Stomach (tissue), 9 donors: ENCODE data around the gene CYTH3. TPM values are rescaled to one million over a fixed set of nuclear protein-coding genes. Genes with fewer than 3 reads are reported as not detected.

Experiments
- DNase-seq, 2 donors: peaks; one replicate each; pipeline versions ENCODE4 v3.0.0 to v3.0.0-alpha.2; 2013 to 2019
- H3K27ac ChIP-seq, 5 donors: fragments of 200-600 bp in 4 of 5; sonication (generic) in 4 of 5; one replicate each; pipeline ENCODE4 v1.5.1; 2013 to 2019; ENCODE audit warnings: mild to moderate bottlenecking in 1 of 5, moderate library complexity in 1 of 5
- H3K27me3 ChIP-seq, 3 donors: fragments of 200-600 bp; sonication (generic); one replicate each; pipeline ENCODE4 v1.5.1; 2017 to 2019; ENCODE audit warnings: mixed run types in 1 of 3
- H3K36me3 ChIP-seq, 4 donors: fragments of 200-600 bp; sonication (generic); 1 replicate in 3 of 4; 2 replicates in 1 of 4; pipeline ENCODE4 v1.5.1; 2016 to 2019
- H3K4me1 ChIP-seq, 4 donors: fragments of 200-600 bp; sonication (generic); one replicate each; pipeline ENCODE4 v1.5.1; 2016 to 2019
- H3K4me3 ChIP-seq, 4 donors: fragments of 200-600 bp; sonication (generic) in 3 of 4; one replicate each; pipeline ENCODE4 v1.5.1; 2016 to 2019; ENCODE audit warnings: mild to moderate bottlenecking in 1 of 4
- H3K9me3 ChIP-seq, 4 donors: fragments of 200-600 bp; sonication (generic); one replicate each; pipeline ENCODE4 v1.5.1; 2016 to 2019
- CTCF ChIP-seq, 7 experiments: fragments of 450-650 bp in 4 of 7; fragments of 200-600 bp in 3 of 7; sonication (generic) in 3 of 7; IDR thresholded peaks; one replicate each; pipeline ENCODE4 v1.5.1; 2016 to 2019; ENCODE audit warnings: antibody characterized with exemption in 7 of 7, control low read depth in 2 of 7, mild to moderate bottlenecking in 1 of 7
- EP300 ChIP-seq: sonication (generic); formaldehyde crosslinking; IDR thresholded peaks from one replicate; pipeline ENCODE4 v1.6.1; 2017; ENCODE audit warnings: antibody characterized with exemption
- POLR2A ChIP-seq, 4 donors: fragments of 450-650 bp; IDR thresholded peaks; one replicate each; pipeline ENCODE4 v1.6.1; 2016; ENCODE audit warnings: antibody characterized with exemption in 4 of 4, control low read depth in 2 of 4, mild to moderate bottlenecking in 1 of 4, moderate library complexity in 1 of 4
- POLR2AphosphoS5 ChIP-seq, 3 donors: sonication (generic); formaldehyde crosslinking; IDR thresholded peaks; one replicate each; pipeline ENCODE4 v1.6.1; 2016; ENCODE audit warnings: antibody characterized with exemption in 3 of 3
- WGBS, 5 donors: extraction: QIAGEN DNeasy Blood & Tissue Kit in 3 of 5; methylation state at CpG; one replicate each; pipeline versions ENCODE4 v1.1.5 to v1.1.7; 2013 to 2018; 5-methylcytosine and 5-hydroxymethylcytosine counted together
- intact Hi-C: fragments of 100-400 bp; cut with DNase I; formaldehyde crosslinking; loops from one replicate; pipeline ENCODE4 v1.15.1; 2023; ENCODE audit warnings: low total_unique reads
- polyA plus RNA-seq, 3 donors: library from polyadenylated mRNA; stranded (reverse); fragments of 200-250 nt; gene quantifications; one replicate each; pipeline ENCODE4 v1.2.3, GENCODE V29; 2013
- total RNA-seq, 5 donors: library from RNA; depleted of rRNA; stranded (reverse); fragments of >200 nt; gene quantifications; one replicate each; pipeline versions ENCODE4 v1.1.0 to v1.2.3, GENCODE V29; 2014 to 2016
- donor health status: healthy with polysubstance abuse.
- donor health status: Bipolar disorder and iron deficiency.
- donor health status: healthy.

Gene CYTH3
- total and polyA plus RNA-seq, 8 donors = 5.1 to 33.8 (median 16.1) TPM

GRCh38 chr7:6149996-6150395, 122.4 kb downstream of the CYTH3 start:
- WGBS, 5 donors = 87 to 91% (median 90%) methylated on average over 14 to 19 of the region's 19 CpGs
- peaks cover 75 to 100% (median 100%) of the 10 kb centered on the region in 4 donors for H3K36me3 ChIP-seq
- no peaks in the 10 kb centered on the region for H3K9me3 ChIP-seq
- TF ChIP-seq CTCF (IDR thresholded peaks at IDR 0.05) (no peak), POLR2AphosphoS5 (IDR thresholded peaks at IDR 0.05) (no peak), POLR2A (IDR thresholded peaks at IDR 0.05) (no peak), EP300 (no peak)
- H3K4me1 ChIP-seq = no peaks in the 10 kb centered on the region
- DNase-seq = no peak
- intact Hi-C loops = no loop called here
- no peaks in the 10 kb centered on the region for H3K27me3 ChIP-seq
- no peak overlapping the region for H3K27ac ChIP-seq
- no peak overlapping the region for H3K4me3 ChIP-seq

DNA sequence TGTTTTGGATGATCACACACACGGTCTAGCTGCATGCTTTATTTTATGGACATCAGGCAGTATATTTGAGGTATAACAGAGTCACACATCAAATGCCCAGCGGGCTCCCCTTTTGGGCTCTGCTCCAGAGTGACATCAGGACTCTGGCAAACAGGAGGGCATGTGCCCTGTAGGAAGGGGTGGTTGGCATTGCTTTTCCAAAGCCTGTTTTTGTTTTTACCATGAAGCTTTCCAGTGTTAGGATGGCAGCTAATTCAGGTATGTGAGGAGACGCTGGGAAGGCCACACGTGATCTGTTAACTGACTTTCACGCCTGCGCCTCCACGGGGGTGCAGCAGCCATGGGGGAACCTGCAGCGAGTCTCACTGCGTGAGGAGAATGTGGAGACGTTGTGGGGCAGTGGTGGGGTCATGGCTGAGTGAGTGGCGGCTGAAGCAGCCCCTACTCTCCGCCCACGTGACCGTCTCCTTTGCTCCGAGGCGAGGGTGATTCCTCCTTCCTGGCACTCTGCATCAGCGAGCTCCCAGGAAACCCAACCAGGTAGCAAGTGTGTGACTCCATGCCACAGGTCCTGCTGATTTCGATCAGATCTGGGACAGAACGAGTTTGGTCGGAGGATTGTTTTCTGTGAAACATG, 123.6 kb downstream of the CYTH3 start:
- no peaks in the 10 kb centered on the region for H3K9me3 ChIP-seq
- H3K36me3 ChIP-seq = peaks cover 75 to 100% (median 100%) of the 10 kb centered on the region in 4 donors
- intact Hi-C loops = no loop called here

DNA sequence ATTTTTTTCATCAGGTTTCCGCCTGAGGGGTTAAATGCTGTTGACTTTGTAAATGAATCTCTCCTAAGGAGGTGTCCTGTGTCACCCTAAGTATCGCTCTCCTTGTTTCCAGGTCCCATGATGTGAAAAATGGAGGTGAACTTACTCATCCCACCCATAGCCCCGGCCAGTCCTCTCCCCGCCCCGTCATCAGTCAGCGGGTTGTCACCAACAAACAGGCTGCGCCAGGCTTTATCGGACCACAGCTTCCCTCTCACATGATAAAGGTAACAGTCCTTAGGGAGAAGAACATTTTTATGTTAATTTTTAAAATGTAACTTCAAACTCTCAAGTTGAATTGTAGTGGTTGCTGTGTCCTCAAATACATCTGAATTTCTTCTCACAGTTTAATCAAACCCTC, 124.8 kb downstream of the CYTH3 start:
- no peak overlapping the region for H3K27ac ChIP-seq
- no peak for DNase-seq
- H3K27me3 ChIP-seq = no peaks in the 10 kb centered on the region
- no peak overlapping the region for H3K4me3 ChIP-seq
- intact Hi-C loops = no loop called here
- peaks cover 81 to 100% (median 98%) of the 10 kb centered on the region in 4 donors for H3K36me3 ChIP-seq
- no peaks in the 10 kb centered on the region for H3K9me3 ChIP-seq
- 92 to 95% (median 94%) methylated on average over 8 of the region's 8 CpGs for WGBS, 5 donors
- H3K4me1 ChIP-seq = no peaks in the 10 kb centered on the region
- no peak for TF ChIP-seq EP300
- no peak for TF ChIP-seq POLR2A (IDR thresholded peaks at IDR 0.05)
- no peak for TF ChIP-seq POLR2AphosphoS5 (IDR thresholded peaks at IDR 0.05)
- no peak for TF ChIP-seq CTCF (IDR thresholded peaks at IDR 0.05)

More for the DNA sequence above, 123.6 kb downstream of the CYTH3 start:
- no peak overlapping the region for H3K27ac ChIP-seq
- no peaks in the 10 kb centered on the region for H3K4me1 ChIP-seq
- H3K27me3 ChIP-seq = no peaks in the 10 kb centered on the region
- DNase-seq = no peak
- TF ChIP-seq EP300 (no peak), POLR2AphosphoS5 (IDR thresholded peaks at IDR 0.05) (no peak), CTCF (IDR thresholded peaks at IDR 0.05) (no peak), POLR2A (IDR thresholded peaks at IDR 0.05) (no peak)
- WGBS, 5 donors = 90 to 94% (median 91%) methylated on average over 17 to 20 of the region's 20 CpGs
- no peak overlapping the region for H3K4me3 ChIP-seq

- H3K4me3 ChIP-seq = no peak overlapping the region
- no peak overlapping the region for H3K27ac ChIP-seq
- WGBS, 5 donors = 94 to 99% (median 97%) methylated on average over 7 to 8 of the region's 8 CpGs
- H3K27me3 ChIP-seq = no peaks in the 10 kb centered on the region
- H3K4me1 ChIP-seq = no peaks in the 10 kb centered on the region
- intact Hi-C loops = no loop called here
- H3K9me3 ChIP-seq = no peaks in the 10 kb centered on the region
- peaks cover 80 to 100% (median 98%) of the 10 kb centered on the region in 4 donors for H3K36me3 ChIP-seq
- no peak for DNase-seq
- TF ChIP-seq POLR2AphosphoS5 (IDR thresholded peaks at IDR 0.05) = no peak
- no peak for TF ChIP-seq POLR2A (IDR thresholded peaks at IDR 0.05)
- TF ChIP-seq CTCF (IDR thresholded peaks at IDR 0.05) = no peak
- no peak for TF ChIP-seq EP300
These were observed 125.8 kb downstream of the CYTH3 start for GRCh38 chr7:6146666-6147065.
